Fibroblast of lung (primary cell): ENCODE results near the gene SEMA4D.

Experiments used
- CTCF ChIP-seq, 2 donors: IDR thresholded peaks in 1 of 2; conservative IDR thresholded peaks in 1 of 2; 1 replicate in 1 of 2; 2 replicates in 1 of 2; pipeline ENCODE4 v1.5.1; 2011 to 2012; ENCODE audit warnings: low read length in 2 of 2, control low read depth in 1 of 2, inconsistent platforms in 1 of 2, low read depth in 1 of 2, mild to moderate bottlenecking in 1 of 2
- EZH2 ChIP-seq: IDR thresholded peaks from 2 replicates; pipeline ENCODE4 v1.5.1; 2012; ENCODE audit warnings: low read length, control low read depth, mild to moderate bottlenecking; ENCODE audit errors: missing control alignments

GRCh38 chr9:89527084-89527483 is 29.2 kb upstream of the SEMA4D start:
- TF ChIP-seq CTCF (conservative IDR thresholded peaks at IDR 0.05 in 1 of 2, IDR thresholded peaks at IDR 0.05 in 1 of 2; ENCODE audit: low read depth in 1 of 2, low read length in 2 of 2) (no peak), EZH2 (no peak)
